GM12873 (cell line): Measurements from ENCODE around the gene IRX6.

Source experiments
- CTCF ChIP-seq: IDR thresholded peaks from 2 replicates; pipeline ENCODE4 v1.5.1; 2012; ENCODE audit warnings: low read depth, mild to moderate bottlenecking, moderate library complexity, low read length, control low read depth; ENCODE audit not compliant: insufficient read depth; ENCODE audit errors: missing control alignments

Gene IRX6

GRCh38 chr16:55283812-55284717 is 39.9 kb upstream of the IRX6 start:
- no peak for TF ChIP-seq CTCF

GRCh38 chr16:55284718-55285099 is 39.3 kb upstream of the IRX6 start:
- TF ChIP-seq CTCF, result no peak

GRCh38 chr16:55285586-55285985 is 38.4 kb upstream of the IRX6 start:
- TF ChIP-seq CTCF, result no peak

GRCh38 chr16:55289353-55289752 is 34.6 kb upstream of the IRX6 start:
- no peak for TF ChIP-seq CTCF

- TF ChIP-seq CTCF, result no peak
Measured at GRCh38 chr16:55291847-55292246, 32.2 kb upstream of the IRX6 start.

- TF ChIP-seq CTCF, result no peak
Measured at GRCh38 chr16:55292491-55292890, 31.5 kb upstream of the IRX6 start.

- TF ChIP-seq CTCF, result peak; percentile 13
Measured at GRCh38 chr16:55294129-55294528, 29.9 kb upstream of the IRX6 start.
